BE2C (cell line): ENCODE results near the gene FCSK.

ENCODE experiments used
- DNase-seq: peaks from one replicate; pipeline ENCODE4 v3.0.0-alpha.2; 2020
- H3K27me3 ChIP-seq: fragments of 250-450 bp; sonication (Bioruptor Pico); 2 replicates; pipeline ENCODE4 v1.5.1; 2020; ENCODE audit warnings: mild to moderate bottlenecking
- H3K36me3 ChIP-seq: fragments of 250-450 bp; sonication (Bioruptor Pico); 2 replicates; pipeline ENCODE4 v1.5.1; 2020; ENCODE audit warnings: mild to moderate bottlenecking
- H3K4me1 ChIP-seq: fragments of 250-450 bp; sonication (Bioruptor Pico); 2 replicates; pipeline ENCODE4 v1.5.1; 2020
- H3K4me3 ChIP-seq: 2 replicates; pipeline ENCODE4 v1.5.1; 2011; ENCODE audit warnings: low read depth, low read length
- H3K9me3 ChIP-seq: fragments of 250-450 bp; sonication (Bioruptor Pico); 2 replicates; pipeline ENCODE4 v1.5.1; 2020
- TF ChIP-seq, protein P1 (sequence below): IDR thresholded peaks from 2 replicates; pipeline ENCODE4 v1.5.1; 2012; ENCODE audit warnings: mild to moderate bottlenecking, low read depth, low read length

Gene FCSK

DNA sequence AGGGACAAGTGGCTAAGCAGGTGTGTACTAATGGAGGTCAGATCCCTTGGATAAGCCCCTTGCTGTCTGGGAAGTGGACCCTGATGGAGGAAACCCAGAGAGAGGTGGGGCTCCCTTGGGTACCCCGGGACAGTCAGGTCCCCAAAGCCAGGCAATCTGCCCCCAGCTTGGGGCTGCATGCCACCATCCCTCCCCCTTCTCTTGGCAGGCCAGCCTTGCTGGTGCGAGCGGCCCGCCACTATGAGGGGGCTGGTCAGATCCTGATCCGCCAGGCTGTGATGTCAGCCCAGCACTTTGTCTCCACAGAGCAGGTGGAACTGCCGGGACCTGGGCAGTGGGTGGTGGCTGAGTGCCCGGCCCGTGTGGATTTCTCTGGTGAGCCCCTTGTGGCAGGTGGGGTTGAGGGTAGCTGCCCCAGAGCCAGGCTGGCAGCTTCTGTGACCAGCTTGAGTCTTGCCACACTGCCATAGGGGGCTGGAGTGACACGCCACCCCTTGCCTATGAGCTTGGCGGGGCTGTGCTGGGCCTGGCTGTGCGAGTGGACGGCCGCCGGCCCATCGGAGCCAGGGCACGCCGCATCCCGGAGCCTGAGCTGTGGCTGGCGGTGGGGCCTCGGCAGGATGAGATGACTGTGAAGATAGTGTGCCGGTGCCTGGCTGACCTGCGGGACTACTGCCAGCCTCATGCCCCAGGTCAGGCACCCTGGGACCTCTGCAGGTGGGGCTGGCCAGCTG, 20.1 kb downstream of the FCSK start:
- TF ChIP-seq, protein P1, sequence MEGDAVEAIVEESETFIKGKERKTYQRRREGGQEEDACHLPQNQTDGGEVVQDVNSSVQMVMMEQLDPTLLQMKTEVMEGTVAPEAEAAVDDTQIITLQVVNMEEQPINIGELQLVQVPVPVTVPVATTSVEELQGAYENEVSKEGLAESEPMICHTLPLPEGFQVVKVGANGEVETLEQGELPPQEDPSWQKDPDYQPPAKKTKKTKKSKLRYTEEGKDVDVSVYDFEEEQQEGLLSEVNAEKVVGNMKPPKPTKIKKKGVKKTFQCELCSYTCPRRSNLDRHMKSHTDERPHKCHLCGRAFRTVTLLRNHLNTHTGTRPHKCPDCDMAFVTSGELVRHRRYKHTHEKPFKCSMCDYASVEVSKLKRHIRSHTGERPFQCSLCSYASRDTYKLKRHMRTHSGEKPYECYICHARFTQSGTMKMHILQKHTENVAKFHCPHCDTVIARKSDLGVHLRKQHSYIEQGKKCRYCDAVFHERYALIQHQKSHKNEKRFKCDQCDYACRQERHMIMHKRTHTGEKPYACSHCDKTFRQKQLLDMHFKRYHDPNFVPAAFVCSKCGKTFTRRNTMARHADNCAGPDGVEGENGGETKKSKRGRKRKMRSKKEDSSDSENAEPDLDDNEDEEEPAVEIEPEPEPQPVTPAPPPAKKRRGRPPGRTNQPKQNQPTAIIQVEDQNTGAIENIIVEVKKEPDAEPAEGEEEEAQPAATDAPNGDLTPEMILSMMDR: no peak
- DNase-seq: peak; percentile 37
- Histone ChIP-seq H3K27me3 (no peaks in the 10 kb centered on the region), H3K4me3 (no peak overlapping the region), H3K36me3 (no peaks in the 10 kb centered on the region), H3K4me1 (peaks cover 16% of the 10 kb centered on the region), H3K9me3 (no peaks in the 10 kb centered on the region)

DNA sequence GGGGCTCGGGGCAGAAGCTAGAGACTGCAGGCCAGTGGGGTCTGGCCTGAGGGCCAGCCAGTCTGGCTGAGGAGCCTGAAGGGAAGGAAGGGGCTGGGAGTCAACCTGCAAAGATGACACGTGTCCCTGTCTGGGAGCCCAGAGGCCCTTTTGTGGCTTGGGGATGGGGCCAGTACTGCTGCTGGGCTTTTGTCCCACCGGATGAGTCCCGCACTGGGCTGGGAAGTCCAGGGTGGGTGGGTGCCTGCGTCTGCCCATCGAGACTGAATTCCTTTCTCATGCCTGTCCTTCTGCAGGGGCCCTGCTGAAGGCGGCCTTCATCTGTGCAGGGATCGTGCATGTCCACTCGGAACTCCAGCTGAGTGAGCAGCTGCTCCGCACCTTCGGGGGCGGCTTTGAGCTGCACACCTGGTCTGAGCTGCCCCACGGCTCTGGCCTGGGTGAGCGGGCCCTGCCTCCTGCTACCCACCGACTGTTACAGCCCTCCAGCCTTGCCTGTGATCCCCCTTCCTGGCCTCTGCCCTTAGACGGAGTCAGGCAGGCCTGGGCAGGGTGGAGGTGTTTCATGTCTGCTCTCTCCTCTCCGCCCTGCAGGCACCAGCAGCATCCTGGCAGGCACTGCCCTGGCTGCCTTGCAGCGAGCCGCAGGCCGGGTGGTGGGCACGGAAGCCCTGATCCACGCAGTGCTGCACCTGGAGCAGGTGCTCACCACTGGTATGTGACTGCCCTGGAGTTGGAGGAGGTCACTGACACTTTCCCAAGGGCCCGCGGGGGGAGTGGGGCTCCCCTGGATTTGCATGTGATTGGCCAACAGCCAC, 20.9 kb downstream of the FCSK start:
- Histone ChIP-seq H3K36me3 (peaks cover 6% of the 10 kb centered on the region; the same call in 1 of the 2 replicates), H3K4me1 (peaks cover 16% of the 10 kb centered on the region), H3K4me3 (no peak overlapping the region), H3K9me3 (no peaks in the 10 kb centered on the region), H3K27me3 (no peaks in the 10 kb centered on the region)
- TF ChIP-seq, protein P1: no peak
- no peak for DNase-seq

DNA sequence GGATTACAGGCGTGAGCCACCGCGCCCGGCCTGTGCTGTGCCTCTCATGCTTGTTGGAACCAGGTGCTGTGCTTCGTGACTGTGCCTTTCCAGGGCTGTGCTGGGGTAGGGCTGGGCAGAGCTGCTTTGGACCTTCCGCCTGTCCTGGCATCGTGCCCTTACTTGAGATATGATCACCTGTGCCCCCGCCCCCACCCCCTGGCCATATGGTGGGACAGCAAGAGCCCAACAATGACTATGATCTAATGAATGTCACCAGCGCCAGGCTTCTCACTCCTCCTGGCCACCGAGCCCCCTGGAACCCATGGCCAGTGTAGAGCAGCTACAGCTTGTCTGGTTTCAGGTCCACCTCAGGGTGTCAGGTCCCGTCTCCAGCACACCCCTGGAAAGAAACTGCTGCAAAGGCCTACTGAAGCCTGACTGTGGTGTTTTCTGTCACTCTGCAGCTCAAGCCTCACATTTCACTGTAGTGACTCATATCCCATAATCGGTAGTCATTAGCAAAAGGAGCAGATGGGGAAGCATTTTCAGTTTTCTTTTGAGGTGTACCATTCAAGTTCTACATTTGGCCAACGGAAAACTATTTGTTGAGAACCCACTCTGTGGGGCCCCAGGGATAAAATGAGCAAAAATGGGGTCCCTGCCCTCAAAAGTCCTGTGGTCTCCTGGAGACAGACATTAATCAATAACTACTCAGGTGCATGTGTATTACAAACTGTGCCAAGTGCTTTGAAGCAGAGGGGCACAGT, 22.1 kb downstream of the FCSK start:
- no peaks in the 10 kb centered on the region for H3K9me3 ChIP-seq
- DNase-seq: peak; percentile 72
- TF ChIP-seq, protein P1: no peak

DNA sequence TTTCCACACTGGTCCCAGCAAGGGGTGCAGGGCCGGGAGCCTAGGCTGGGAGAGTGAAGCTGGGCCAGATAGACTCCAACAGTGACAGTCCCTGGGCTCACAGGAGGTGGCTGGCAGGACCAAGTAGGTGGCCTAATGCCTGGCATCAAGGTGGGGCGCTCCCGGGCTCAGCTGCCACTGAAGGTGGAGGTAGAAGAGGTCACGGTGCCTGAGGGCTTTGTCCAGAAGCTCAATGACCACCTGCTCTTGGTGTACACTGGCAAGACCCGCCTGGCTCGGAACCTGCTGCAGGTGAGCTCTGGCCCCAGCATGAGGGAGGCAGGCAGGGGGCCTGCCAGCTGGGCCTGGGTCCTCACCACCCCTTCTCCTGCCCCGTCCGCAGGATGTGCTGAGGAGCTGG, 23.8 kb downstream of the FCSK start:
- DNase-seq: no peak
- H3K27me3 ChIP-seq: no peaks in the 10 kb centered on the region
- H3K36me3 ChIP-seq: peaks cover 17% of the 10 kb centered on the region
- TF ChIP-seq, protein P1: no peak
- no peak overlapping the region for H3K4me3 ChIP-seq
- H3K9me3 ChIP-seq: no peaks in the 10 kb centered on the region
- peaks cover 16% of the 10 kb centered on the region for H3K4me1 ChIP-seq

More for the DNA sequence above, 22.1 kb downstream of the FCSK start:
- Histone ChIP-seq H3K27me3 (no peaks in the 10 kb centered on the region), H3K4me3 (no peak overlapping the region), H3K36me3 (peaks cover 11% of the 10 kb centered on the region), H3K4me1 (peaks cover 16% of the 10 kb centered on the region)

DNA sequence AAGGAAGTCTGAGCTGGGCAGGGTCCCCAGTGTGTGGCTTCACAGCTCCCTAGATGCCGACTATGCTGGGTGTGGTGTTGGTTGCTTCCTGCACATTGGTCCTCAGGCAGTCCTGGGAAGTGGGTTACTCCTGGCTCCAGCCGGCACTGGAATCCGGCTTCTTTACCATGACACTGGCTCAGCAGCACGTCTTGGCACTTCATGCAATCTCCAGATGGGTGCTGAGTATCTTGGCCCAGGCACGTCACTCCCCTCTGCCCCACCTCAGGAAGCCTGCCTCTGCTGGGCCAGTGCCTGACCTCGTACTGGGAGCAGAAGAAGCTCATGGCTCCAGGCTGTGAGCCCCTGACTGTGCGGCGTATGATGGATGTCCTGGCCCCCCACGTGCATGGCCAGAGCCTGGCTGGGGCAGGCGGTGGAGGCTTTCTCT, 24.5 kb downstream of the FCSK start:
- no peak for DNase-seq
- no peaks in the 10 kb centered on the region for H3K27me3 ChIP-seq
- H3K4me3 ChIP-seq: no peak overlapping the region
- H3K9me3 ChIP-seq: no peaks in the 10 kb centered on the region
- peaks cover 16% of the 10 kb centered on the region for H3K4me1 ChIP-seq
- peaks cover 24% of the 10 kb centered on the region for H3K36me3 ChIP-seq
- TF ChIP-seq, protein P1: no peak
